Sciatic nerve (tissue), 2 donors: ENCODE data around the gene ZBTB22. TPM values are rescaled to one million over a fixed set of nuclear protein-coding genes. Genes with fewer than 3 reads are reported as not detected.
"Not testable (repeated sequence)": the region's sequence is repeated elsewhere in the genome, so short reads cannot be mapped to it uniquely, and the experiment has no call there.

ENCODE experiments used
- ATAC-seq: fragments of 200-7000 bp; cut with Tn5 transposase; one replicate; pipeline ENCODE4 v1.9.1; 2020; ENCODE audit warnings: mild to moderate bottlenecking, moderate library complexity
- DNase-seq: peaks from one replicate; pipeline ENCODE4 v3.0.0-alpha.2; 2020; ENCODE audit warnings: low spot score
- intact Hi-C: fragments of 100-400 bp; cut with DNase I; formaldehyde crosslinking; loops from one replicate; pipeline ENCODE4 v1.14.2; 2022
- total RNA-seq: library from RNA; stranded (reverse); fragmentation: NEBNext Ultra II Directional; extraction: Animal tissue kit (Norgen Biotek cat#: 25700); gene quantifications from one replicate; pipeline ENCODE4 v1.2.1, GENCODE V29; 2021
- donor health status: DM: no; HTN: no; CAD: no.
- donor health status: DM: no; HTN: no; CAD: no.

Gene ZBTB22
- total RNA-seq, 1 donor from 2014 or later, result 23.2 TPM

DNA sequence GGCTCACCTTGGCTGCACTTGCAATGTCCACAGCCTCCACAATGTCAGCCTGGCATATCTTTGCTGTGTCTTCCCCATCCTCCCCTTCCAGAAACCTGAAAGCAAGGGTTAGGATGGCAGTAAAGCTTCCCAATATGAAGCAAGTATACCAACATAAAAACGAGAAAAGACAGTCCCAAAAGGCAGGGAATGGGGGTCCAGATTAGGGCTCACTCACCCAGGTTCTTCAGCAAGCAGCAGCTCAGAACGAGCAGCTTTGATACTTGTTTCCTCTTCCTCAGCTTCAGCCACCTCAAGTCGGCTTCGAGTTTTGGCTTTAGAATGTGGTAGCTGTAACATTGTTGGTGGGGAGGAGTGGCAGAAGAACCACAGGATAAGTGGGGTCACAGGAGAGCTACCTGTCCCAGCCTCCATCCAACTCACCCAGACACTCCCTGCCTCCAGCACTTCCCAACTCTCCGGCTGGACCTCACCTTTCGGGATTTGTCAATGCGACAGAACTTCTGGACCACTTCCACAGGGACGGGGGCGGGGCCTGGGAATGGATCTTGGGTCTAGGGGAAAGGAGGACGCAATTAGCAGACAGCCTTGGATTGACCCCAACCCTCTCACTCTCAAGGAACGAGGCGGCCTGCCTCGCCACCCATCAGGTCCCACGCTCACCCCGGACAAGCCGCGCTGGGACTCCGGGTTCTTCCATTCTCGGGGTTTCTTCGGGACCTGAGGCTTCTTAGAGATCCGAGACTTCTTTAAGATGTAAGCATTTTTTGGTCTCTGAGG lies 29.2 kb downstream of the ZBTB22 start:
- intact Hi-C loops, result no loop called here
- no peak for ATAC-seq
- DNase-seq, result no peak

DNA sequence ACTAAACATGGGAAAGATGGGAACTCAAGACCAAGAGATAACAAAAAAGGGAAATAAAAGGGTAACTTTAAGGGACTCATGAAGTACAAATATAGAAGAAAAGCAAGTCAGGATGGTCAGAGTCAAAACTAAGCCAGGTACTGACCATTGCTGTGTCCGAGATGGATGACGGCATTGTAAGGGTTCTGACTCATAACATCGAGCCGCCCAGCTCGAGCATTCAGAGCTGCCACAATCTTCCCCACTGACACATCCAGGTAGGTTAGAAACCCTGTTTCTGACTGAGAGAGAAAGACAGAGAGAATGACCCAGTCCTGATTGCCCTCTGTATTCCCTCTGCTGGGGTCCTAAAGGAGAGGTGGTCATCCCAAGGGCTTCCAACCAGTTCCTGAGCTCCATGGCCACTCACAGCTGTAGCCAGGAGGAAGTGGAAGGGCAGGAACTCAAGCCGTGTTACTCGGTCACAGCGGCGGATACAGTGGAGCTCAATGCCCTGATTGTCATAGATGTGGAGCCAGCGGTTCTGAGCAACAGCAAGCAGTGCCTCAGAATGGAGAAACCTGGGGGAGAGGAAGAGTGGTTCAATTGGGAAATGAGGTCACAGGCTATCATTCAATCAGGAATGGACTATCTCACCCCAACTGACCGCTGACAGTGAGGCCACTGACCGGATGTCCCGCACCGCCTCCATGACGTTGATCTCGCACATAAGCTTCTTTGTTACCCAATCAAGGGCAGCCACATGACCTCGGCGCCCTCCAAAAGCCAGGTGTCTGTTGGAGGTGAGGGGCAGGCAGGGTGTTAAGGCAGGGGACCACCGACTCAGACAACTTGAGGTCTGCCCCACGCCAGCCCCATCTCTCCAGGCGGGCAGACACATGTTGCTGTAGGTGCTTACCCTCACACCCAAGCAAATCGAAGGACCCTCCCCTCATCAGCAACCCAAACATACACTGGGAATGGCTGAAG lies 30.3 kb downstream of the ZBTB22 start:
- ATAC-seq (no peak), DNase-seq (no peak)
- intact Hi-C loops, result no loop called here

DNA sequence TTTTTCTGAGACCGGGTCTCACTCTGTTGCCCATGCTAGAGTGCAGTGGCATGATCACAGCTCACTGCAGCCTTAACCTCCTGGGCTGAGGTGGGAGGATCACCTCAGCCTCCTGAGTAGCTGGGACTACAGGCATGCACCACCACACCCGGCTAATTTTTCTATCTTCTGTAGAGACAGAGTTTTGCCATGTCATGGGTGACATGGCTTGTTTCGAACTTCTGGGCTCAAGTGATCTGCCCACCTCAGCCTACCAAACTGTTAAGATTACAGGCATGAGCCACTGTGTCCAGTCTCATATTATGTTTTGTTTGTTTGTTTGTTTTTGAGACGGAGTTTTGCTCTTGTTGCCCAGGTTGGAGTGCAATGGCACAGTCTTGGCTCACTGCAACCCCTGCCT lies 32.3 kb downstream of the ZBTB22 start:
- DNase-seq, intact Hi-C loops, ATAC-seq: not testable (repeated sequence)

DNA sequence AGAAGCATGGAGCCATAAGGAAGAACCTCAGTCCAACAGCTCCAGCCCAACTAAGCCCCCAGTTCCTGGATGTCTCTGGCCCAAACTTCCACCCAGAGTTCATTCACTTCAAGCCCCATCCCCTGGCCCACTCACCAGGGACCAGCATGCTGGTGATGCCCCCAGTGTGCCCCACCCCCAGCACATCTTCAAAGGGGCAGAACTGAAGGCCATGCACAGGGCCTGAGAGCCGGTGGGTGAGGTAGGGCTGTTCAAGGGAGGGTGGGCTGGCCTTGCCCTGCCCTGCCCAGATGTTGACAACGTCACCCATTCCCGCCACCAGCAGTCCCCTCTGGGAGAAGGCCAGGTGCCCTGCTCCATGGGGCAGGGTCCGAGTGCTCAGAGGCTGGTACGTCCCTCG lies 37.0 kb downstream of the ZBTB22 start:
- DNase-seq, result no peak
- ATAC-seq, result no peak
- intact Hi-C loops, result no loop called here

DNA sequence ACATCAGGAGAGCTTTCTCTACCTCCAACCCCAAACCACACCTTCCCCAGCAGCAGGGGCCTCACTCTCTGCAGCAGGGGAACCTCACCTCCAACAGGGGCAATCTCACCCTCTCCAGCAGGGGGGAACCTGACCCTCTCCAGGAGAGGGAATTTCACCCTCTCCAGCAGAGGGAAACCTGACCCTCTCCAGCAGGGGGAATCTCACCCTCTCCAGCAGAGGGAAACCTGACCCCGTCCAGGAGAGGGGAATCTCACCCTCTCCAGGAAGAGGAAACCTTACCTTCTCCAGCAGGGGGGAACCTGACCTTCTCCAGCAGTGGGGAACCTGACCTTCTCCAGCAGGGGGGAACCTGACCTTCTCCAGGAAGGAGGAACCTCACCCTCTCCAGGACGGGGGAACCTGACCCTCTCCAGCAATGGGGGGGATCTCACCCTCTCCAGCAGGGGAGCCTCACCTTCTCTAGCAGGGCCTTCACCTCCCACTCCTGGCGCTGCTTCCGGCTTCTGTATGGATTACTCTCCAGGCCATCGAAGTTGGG lies 37.5 kb downstream of the ZBTB22 start:
- DNase-seq (no peak), ATAC-seq (no peak)
- intact Hi-C loops, result no loop called here

DNA sequence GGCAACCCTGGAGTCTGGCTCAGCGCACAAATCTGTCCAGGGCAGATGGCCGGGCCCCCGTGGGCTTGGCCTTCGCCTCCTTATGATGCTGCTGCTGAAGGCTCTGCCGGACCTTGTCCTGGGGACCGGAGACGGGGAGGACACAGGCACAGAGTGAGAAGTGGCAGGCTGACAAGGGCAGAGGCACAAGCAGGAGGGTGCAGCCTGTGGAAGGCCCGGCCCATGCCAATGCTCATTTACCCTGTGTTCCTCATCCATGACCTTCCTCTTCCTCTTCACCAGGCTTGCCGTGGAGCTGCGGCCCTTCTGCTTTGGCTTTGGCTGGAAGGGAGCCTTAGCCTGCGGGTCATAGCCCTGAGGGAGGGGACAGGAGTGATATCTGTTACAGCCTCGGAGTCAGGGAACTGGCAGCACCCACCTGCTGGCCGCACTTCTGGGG lies 38.3 kb downstream of the ZBTB22 start:
- no peak for ATAC-seq
- no peak for DNase-seq
- intact Hi-C loops, result no loop called here

DNA sequence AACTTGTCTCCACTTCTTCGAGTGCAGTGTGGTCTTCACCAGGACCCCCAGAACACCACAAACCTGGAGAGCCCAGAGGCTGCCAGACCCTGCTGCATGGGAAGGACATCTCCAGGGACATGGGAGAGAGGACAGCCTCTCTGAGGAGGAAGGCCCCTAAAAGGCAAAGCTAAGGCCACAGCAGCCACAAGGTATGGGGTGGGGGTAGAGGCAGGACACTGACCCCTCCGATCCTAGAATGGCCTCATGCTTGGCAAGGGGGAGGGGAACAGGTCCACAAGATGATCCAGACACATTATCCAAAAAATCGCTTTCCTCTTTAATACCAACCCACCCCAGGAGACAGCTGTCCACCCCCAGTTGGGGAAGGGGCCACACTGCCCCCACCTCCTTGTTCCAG lies 38.7 kb downstream of the ZBTB22 start:
- intact Hi-C loops, result no loop called here
- DNase-seq (no peak), ATAC-seq (no peak)

DNA sequence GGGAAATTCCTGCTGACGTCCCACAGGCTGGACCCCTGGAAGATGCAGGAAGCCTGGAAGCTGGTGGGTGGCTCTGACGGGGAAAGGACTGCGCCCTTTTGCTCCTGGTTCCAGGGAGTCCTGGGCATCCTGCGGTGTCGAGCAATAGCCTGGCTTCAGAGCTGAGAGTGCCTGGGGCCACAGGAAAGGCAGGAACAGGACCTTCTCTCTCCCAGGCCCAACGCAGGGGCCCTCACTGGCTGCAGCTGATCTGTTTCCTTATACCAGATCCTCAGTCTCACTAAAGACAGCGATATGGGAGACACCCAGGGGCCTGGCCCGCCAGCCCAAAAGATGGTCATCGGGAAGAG lies 39.2 kb downstream of the ZBTB22 start:
- DNase-seq, result no peak
- no peak for ATAC-seq
- intact Hi-C loops, result no loop called here

DNA sequence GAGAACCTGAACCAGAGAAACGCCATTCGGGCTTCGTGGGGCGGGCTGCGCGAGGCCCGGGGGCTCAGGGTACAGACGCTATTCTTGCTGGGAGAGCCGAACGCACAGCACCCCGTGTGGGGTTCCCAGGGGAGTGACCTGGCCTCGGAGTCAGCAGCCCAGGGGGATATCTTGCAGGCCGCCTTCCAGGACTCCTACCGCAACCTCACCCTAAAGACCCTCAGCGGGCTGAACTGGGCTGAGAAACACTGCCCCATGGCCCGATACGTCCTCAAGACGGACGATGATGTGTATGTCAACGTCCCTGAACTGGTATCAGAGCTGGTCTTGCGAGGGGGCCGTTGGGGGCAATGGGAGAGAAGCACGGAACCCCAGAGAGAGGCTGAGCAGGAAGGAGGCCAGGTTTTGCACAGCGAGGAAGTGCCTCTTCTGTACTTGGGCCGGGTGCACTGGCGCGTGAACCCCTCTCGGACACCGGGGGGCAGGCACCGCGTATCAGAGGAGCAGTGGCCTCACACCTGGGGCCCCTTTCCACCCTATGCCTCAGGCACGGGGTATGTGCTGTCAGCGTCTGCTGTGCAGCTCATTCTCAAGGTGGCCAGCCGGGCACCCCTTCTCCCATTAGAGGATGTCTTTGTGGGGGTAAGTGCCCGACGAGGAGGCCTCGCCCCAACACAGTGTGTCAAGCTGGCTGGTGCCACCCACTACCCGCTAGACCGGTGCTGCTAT lies 39.7 kb downstream of the ZBTB22 start:
- peak; percentile 60 for DNase-seq
- ATAC-seq, result peak; percentile 33
- intact Hi-C loops, result no loop called here

DNA sequence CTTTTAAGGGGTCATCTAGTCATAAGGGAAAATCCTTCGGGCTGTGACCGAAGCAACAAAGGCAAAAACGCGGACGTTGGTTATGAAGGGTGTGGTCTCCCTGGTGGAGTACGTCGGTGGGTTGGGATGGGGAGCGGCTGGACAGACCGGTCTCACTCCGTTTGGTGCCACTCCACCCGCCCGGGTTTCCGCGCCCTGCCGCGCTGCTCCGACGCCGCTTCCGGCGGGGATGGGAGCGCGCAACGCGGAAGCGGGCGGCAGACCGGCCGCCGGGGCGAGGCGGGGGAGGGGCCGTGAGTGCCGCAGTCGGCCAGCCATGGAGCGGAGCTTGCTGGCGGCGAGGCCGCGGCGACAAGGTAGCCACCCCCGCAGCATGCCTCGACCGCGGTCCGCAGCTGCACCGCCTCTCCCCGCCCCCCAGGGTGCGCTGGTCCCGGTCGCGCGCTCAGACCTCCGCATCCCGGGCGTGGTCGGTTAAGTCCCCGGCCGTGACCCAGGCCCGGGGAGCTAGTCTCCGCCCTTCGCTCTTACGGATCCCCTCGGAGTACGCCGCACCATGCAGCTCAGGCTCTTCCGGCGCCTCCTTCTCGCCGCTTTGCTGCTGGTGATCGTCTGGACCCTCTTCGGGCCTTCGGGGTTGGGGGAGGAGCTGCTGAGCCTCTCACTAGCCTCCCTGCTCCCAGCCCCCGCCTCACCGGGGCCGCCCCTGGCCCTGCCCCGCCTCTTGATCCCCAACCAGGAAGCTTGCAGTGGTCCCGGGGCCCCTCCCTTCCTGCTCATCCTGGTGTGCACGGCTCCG lies 40.5 kb downstream of the ZBTB22 start, which contains the start of gene B3GALT4:
TSS of gene B3GALT4 (plus strand) at position 260 of the 799 bp plus-strand sequence. CDS start at position 557, 297 bp downstream.
- peak; percentile 79 for ATAC-seq
- DNase-seq, result peak; percentile 81
- intact Hi-C loops, result no loop called here

DNA sequence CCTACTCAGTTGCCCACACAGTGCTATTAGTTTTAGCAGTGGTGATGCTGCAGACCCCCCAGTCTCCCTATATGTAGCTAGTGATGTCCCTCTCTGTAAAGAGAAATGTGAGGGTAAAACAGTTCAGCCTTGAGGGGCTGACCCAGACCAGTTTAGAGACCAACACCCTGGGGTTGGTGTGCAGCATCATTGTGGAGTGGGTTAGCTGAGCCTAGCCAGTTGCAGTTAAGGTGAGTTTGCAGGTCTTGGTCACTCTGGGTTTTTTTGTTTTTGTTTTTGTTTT lies 41.0 kb downstream of the ZBTB22 start:
- intact Hi-C loops, result no loop called here
- DNase-seq (no peak), ATAC-seq (no peak)

DNA sequence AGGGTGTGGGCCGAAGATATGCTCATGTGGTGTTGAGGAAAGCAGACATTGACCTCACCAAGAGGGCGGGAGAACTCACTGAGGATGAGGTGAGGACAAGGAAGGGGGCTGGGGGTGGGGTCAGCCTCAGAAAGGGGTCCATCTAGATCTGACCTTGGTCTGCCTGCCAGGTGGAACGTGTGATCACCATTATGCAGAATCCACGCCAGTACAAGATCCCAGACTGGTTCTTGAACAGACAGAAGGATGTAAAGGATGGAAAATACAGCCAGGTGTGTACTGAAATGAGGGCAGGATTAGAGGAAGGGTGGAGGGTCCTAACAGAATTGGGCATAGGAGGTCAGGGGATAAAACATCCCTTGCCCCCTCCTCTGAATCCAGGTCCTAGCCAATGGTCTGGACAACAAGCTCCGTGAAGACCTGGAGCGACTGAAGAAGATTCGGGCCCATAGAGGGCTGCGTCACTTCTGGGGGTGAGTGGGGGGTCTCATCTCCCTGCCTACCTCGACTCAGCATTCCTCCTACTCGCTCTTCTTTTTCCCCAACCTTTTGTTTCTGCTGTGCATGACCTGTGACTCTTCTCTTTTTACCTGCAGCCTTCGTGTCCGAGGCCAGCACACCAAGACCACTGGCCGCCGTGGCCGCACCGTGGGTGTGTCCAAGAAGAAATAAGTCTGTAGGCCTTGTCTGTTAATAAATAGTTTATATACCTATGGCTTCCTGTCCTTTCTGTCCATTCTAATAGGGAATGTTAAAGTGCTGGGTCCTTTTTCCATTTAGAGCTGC lies 41.6 kb downstream of the ZBTB22 start:
- intact Hi-C loops, DNase-seq, ATAC-seq: not testable (repeated sequence)

DNA sequence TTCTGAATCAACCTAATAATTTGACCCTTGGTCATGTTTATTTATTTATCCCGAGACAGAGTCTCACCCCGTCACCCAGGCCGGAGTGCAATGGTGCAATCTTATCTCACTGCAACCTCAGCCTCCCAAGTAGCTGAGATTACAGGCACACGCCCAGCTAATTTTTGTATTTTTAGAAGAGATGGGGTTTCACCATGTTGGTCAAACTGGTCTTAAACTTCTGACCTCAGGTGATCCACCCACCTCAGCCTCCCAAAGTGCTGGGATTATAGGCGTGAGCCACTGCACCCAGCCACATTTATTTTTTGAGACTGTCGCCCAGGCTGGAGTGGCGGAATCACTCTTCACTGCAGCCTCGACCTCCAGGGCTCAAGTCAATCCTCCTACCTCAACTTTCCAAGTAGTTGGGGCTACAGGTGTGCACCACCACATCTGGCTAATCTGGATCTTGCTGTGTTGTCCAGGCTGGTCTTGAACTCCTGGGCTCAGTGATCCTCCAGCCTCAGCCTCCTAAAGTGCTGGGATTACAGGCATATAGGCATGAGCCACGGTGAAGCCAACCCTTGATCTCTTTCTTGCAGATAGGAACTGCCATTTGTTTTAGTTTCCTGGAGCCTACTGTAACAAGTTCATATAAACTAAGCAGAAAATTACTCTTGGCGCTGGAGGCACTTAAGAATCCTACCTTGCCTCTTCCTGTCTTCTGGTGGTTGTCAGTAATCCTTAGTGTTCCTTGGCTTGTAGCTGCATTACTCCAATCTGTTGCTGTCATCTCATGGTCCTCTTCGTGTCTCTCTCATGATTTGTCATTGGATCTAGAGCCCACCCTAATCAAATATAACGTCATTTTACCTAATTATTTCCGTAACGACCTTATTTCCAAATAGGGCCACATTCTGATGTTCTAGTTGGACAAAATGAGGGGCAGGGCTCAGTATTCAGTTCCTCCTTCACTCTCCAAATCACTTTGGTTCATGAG lies 43.3 kb downstream of the ZBTB22 start:
- no peak for ATAC-seq
- intact Hi-C loops, result no loop called here
- no peak for DNase-seq

DNA sequence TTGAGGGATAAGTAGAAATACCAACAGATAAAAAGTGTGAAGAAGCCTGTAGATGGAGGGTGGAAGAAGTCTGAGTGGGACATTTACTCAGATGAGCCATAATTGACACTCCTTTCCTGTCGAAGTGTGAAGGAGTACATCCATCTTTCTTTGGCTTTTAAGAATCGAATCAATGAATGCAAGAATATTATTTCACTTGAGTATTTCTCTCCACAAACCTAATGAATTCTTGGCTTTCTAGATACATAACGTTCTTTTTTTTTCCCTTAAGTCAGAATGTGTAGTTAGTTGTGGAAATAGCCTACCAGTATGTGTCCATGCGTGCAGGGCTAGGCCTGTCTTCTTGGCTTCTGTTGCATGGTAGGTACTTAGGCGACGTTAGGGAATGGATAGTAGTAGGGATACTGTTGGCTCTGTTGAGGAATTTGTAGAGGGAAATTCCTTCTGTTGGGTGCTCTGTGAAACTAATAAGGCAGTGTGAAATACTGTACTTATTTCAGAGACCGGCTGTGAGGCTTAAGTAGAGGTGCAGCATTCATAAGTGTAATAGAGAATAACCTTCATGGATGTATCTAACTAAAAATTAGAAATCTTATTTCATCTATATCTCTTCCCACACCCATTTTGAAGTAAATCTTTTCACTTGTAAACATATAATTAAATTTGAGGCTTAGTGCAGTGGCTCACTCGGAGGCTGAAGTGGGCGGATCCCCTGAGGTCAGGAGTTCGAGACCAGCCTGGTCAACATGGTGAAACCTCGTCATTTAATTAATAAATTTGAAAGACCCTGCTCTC lies 44.2 kb downstream of the ZBTB22 start:
- intact Hi-C loops, result no loop called here
- no peak for DNase-seq

DNA sequence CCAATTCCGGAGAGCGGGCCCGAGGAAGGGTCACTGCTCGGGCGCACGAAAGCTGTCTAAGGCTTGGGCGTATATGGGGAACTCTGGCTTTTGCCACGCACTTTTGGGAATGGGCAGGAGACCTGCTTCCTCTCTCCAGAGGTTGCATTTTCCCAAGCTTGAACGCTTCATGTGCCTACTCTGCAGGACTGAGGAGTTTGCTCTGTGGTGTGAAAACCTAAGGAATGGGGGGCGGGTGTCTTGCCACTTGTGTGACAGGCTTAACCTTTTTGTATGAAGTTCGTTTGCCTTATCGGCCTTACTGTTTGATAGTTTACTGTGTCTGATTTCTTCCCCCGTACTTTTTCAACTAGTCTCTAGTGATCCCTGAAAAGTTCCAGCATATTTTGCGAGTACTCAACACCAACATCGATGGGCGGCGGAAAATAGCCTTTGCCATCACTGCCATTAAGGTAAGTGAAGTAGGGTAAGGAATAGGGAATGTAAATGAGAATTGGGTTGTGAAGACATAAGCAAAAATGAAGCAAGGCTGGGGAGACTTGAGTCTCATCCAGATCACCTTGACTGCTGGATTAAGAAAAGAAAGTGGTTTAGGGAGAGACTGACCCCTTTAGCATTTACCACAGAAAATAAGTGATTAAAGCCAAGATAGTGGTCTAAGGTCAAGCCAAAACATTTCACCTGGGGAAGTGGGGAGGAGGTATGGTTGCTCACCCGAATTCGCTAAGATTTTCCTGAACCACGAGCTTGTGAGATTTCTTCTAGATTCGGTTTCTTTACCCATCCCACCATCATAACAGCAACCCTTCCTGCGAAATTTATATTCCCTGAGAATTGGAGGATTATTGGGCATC lies 45.0 kb downstream of the ZBTB22 start:
- intact Hi-C loops, result no loop called here
- ATAC-seq (peak; percentile 29), DNase-seq (no peak)

More for the DNA sequence above, 44.2 kb downstream of the ZBTB22 start:
- ATAC-seq, result no peak
